Transverse colon (tissue), 4 donors: ENCODE data around the gene WWOX.

Source experiments
- EP300 ChIP-seq: sonication (generic); formaldehyde crosslinking; IDR thresholded peaks from one replicate; pipeline ENCODE4 v1.6.1; 2017; ENCODE audit warnings: antibody characterized with exemption, low read depth
- POLR2A ChIP-seq: fragments of 450-650 bp; IDR thresholded peaks from one replicate; pipeline ENCODE4 v1.6.1; 2016; ENCODE audit warnings: antibody characterized with exemption, mild to moderate bottlenecking, moderate library complexity
- POLR2AphosphoS5 ChIP-seq, 3 donors: sonication (generic); formaldehyde crosslinking; IDR thresholded peaks; one replicate each; pipeline ENCODE4 v1.6.1; 2016; ENCODE audit warnings: antibody characterized with exemption in 3 of 3
- TF ChIP-seq, protein P1 (sequence below), 5 experiments: fragments of 200-600 bp in 3 of 5; fragments of 450-650 bp in 2 of 5; sonication (generic) in 3 of 5; IDR thresholded peaks; 1 replicate in 2 of 5; 2 replicates in 3 of 5; pipeline ENCODE4 v1.5.1; 2016 to 2017; ENCODE audit warnings: antibody characterized with exemption in 5 of 5, inconsistent platforms in 3 of 5, mild to moderate bottlenecking in 2 of 5, moderate library complexity in 1 of 5

DNA sequence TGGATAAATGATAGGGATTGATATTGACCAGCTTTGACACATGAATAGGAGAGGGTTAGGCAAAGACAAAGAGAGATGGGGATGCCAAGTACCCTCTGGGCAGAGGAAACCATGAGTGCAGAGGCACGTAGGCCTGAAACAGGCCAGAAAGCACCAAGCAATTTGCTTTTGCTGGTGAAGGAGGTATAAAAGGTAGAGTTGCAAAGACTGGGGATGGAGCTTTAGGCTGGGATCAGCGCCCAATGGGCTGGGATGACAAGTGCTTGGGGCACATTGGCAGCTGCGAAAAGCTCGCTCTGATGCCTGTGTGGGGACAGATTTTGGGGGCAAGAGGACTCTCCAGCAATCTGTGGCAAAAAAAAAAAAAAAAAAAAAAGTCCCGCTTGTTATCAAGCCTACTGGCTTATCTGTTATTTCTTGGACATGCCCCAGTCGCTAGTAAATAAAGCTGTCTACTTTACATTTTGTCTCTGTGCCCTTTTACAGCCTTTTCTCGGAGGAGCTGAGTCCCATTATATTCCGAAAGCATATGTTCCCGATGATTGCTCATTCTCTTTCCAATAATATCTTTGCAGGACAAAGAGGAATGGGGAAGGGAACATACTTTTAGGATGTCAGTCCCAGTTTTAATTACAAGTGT lies 922.7 kb downstream of the WWOX start:
- TF ChIP-seq, protein P1, sequence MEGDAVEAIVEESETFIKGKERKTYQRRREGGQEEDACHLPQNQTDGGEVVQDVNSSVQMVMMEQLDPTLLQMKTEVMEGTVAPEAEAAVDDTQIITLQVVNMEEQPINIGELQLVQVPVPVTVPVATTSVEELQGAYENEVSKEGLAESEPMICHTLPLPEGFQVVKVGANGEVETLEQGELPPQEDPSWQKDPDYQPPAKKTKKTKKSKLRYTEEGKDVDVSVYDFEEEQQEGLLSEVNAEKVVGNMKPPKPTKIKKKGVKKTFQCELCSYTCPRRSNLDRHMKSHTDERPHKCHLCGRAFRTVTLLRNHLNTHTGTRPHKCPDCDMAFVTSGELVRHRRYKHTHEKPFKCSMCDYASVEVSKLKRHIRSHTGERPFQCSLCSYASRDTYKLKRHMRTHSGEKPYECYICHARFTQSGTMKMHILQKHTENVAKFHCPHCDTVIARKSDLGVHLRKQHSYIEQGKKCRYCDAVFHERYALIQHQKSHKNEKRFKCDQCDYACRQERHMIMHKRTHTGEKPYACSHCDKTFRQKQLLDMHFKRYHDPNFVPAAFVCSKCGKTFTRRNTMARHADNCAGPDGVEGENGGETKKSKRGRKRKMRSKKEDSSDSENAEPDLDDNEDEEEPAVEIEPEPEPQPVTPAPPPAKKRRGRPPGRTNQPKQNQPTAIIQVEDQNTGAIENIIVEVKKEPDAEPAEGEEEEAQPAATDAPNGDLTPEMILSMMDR (IDR thresholded peaks at IDR 0.05) = no peak
- TF ChIP-seq POLR2A (no peak), POLR2AphosphoS5 (IDR thresholded peaks at IDR 0.05) (no peak), EP300 (no peak)
